ENCODE measurements around the gene HMX2.
"Not testable (repeated sequence)": the region's sequence is repeated elsewhere in the genome, so short reads cannot be mapped to it uniquely, and the experiment has no call there.

The HMX2 gene

GRCh38 chr10:123151737-123152135, 3.8 kb downstream of the HMX2 start:
- DNase-seq, result no peak

- no peak for DNase-seq
Observed at GRCh38 chr10:123153486-123154091, 5.7 kb downstream of the HMX2 start.

- peak; percentile 100 for DNase-seq
Observed at GRCh38 chr10:123154092-123154710, 6.3 kb downstream of the HMX2 start, which contains the start of gene BUB3. Gene BUB3, plus strand, starts transcription at chr10:123154402. Its CDS starts 516 bp downstream, at chr10:123154918.

GRCh38 chr10:123154711-123155505, 7.0 kb downstream of the HMX2 start:
- peak; percentile 30 for DNase-seq

GRCh38 chr10:123156078-123156477, 8.1 kb downstream of the HMX2 start:
- DNase-seq, result peak; percentile 25

- peak; percentile 25 for DNase-seq
Observed at GRCh38 chr10:123157210-123157609, 9.3 kb downstream of the HMX2 start.

- no peak for DNase-seq
Observed at GRCh38 chr10:123158682-123159081, 10.7 kb downstream of the HMX2 start.

GRCh38 chr10:123160311-123160980, 12.5 kb downstream of the HMX2 start:
- no peak for DNase-seq

- no peak for DNase-seq
Observed at GRCh38 chr10:123164319-123164718, 16.4 kb downstream of the HMX2 start.

GRCh38 chr10:123165445-123166072, 17.6 kb downstream of the HMX2 start:
- DNase-seq, result no peak

- DNase-seq, result no peak
Observed at GRCh38 chr10:123166618-123167017, 18.7 kb downstream of the HMX2 start.

GRCh38 chr10:123170961-123171360, 23.0 kb downstream of the HMX2 start:
- no peak for DNase-seq

- not testable (repeated sequence) for DNase-seq
Observed at GRCh38 chr10:123171616-123172015, 23.7 kb downstream of the HMX2 start.

GRCh38 chr10:123175389-123176387, 27.8 kb downstream of the HMX2 start:
- no peak for DNase-seq

GRCh38 chr10:123178390-123178789, 30.5 kb downstream of the HMX2 start:
- DNase-seq, result not testable (repeated sequence)

- no peak for DNase-seq
Observed at GRCh38 chr10:123180101-123181090, 32.5 kb downstream of the HMX2 start.

- DNase-seq, result no peak
Observed at GRCh38 chr10:123183724-123184123, 35.8 kb downstream of the HMX2 start.

- DNase-seq, result no peak
Observed at GRCh38 chr10:123187781-123188180, 39.8 kb downstream of the HMX2 start.

GRCh38 chr10:123191886-123192285, 44.0 kb downstream of the HMX2 start:
- no peak for DNase-seq

- DNase-seq, result no peak
Observed at GRCh38 chr10:123194056-123194455, 46.1 kb downstream of the HMX2 start.
